ENCODE results near the gene ABTB2. TPM values are rescaled to one million over a fixed set of nuclear protein-coding genes. Genes with fewer than 3 reads are reported as not detected.

Gene ABTB2
- polyA plus RNA-seq (2011; rRNA removed) (2.8 and 6.3 TPM in 2 replicates), polyA minus RNA-seq (2011; rRNA and poly(A)+ RNA removed) (2.5 and 3.2 TPM in 2 replicates)

GRCh38 chr11:34357701-34358257, at the start of gene ABTB2:
TSS of gene ABTB2 (minus strand) at chr11:34358010.
- TF ChIP-seq, protein P1, sequence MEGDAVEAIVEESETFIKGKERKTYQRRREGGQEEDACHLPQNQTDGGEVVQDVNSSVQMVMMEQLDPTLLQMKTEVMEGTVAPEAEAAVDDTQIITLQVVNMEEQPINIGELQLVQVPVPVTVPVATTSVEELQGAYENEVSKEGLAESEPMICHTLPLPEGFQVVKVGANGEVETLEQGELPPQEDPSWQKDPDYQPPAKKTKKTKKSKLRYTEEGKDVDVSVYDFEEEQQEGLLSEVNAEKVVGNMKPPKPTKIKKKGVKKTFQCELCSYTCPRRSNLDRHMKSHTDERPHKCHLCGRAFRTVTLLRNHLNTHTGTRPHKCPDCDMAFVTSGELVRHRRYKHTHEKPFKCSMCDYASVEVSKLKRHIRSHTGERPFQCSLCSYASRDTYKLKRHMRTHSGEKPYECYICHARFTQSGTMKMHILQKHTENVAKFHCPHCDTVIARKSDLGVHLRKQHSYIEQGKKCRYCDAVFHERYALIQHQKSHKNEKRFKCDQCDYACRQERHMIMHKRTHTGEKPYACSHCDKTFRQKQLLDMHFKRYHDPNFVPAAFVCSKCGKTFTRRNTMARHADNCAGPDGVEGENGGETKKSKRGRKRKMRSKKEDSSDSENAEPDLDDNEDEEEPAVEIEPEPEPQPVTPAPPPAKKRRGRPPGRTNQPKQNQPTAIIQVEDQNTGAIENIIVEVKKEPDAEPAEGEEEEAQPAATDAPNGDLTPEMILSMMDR (IDR thresholded peaks at IDR 0.05; ENCODE audit: insufficient read depth, low read depth, low read length), result no peak
- ChIA-PET CTCF (interaction anchor here (0.6 to 5.8 kb wide), 28 partner anchors 11 to 615 kb away, joined by 3 to 112 read pairs (median 4); partner anchors contain the start of gene CAT), POLR2A (interaction anchor here (1.1 kb wide), 1 partner anchor 12 kb away, joined by 4 read pairs; no protein-coding TSS in a partner anchor)
- no peaks in the 10 kb centered on the region; the same call in 1 of the 2 replicates for H3K27me3 ChIP-seq (ENCODE audit: control insufficient read depth, insufficient read depth, low read length)
- H3K36me3 ChIP-seq (ENCODE audit: control insufficient read depth, insufficient read depth, low read length), result no peaks in the 10 kb centered on the region
- H3K4me3 ChIP-seq (ENCODE audit: low read depth, low read length), result peak within 1 kb of the TSS; percentile 61
- DNase-seq (ENCODE audit: low read depth), result peak; percentile 77

- ChIA-PET CTCF (interaction anchor here (1.2 kb wide), 1 partner anchor 10 kb away, joined by 4 read pairs; no protein-coding TSS in a partner anchor), POLR2A (no interaction called here)
These were observed 49.5 kb upstream of the ABTB2 start for GRCh38 chr11:34407121-34407813.

GRCh38 chr11:34406413-34406812, 48.6 kb upstream of the ABTB2 start:
- ChIA-PET POLR2A (no interaction called here), CTCF (interaction anchor here (1.2 kb wide), 1 partner anchor 11 kb away, joined by 4 read pairs; no protein-coding TSS in a partner anchor)
- TF ChIP-seq, protein P1 (IDR thresholded peaks at IDR 0.05; ENCODE audit: insufficient read depth, low read depth, low read length), result no peak
- H3K4me3 ChIP-seq (ENCODE audit: low read depth, low read length), result no peak overlapping the region
- no peak for DNase-seq (ENCODE audit: low read depth)
- peaks cover 3% of the 10 kb centered on the region for H3K27me3 ChIP-seq (ENCODE audit: control insufficient read depth, insufficient read depth, low read length)
- H3K36me3 ChIP-seq (ENCODE audit: control insufficient read depth, insufficient read depth, low read length), result no peaks in the 10 kb centered on the region

More at GRCh38 chr11:34407121-34407813, 49.5 kb upstream of the ABTB2 start:
- Histone ChIP-seq H3K4me3 (ENCODE audit: low read depth, low read length) (no peak overlapping the region), H3K27me3 (ENCODE audit: control insufficient read depth, insufficient read depth, low read length) (peaks cover 3% of the 10 kb centered on the region), H3K36me3 (ENCODE audit: control insufficient read depth, insufficient read depth, low read length) (no peaks in the 10 kb centered on the region)
- TF ChIP-seq, protein P1 (IDR thresholded peaks at IDR 0.05; ENCODE audit: insufficient read depth, low read depth, low read length), result no peak
- DNase-seq (ENCODE audit: low read depth), result no peak

GRCh38 chr11:34405079-34405858, 47.5 kb upstream of the ABTB2 start:
- H3K4me3 ChIP-seq (ENCODE audit: low read depth, low read length), result no peak overlapping the region
- CTCF ChIA-PET, result interaction anchor here (3.6 kb wide), 1 partner anchor 11 kb away, joined by 19 read pairs; no protein-coding TSS in a partner anchor
- POLR2A ChIA-PET, result no interaction called here
- DNase-seq (ENCODE audit: low read depth), result no peak
- TF ChIP-seq, protein P1 (IDR thresholded peaks at IDR 0.05; ENCODE audit: insufficient read depth, low read depth, low read length), result no peak
- peaks cover 3% of the 10 kb centered on the region for H3K27me3 ChIP-seq (ENCODE audit: control insufficient read depth, insufficient read depth, low read length)
- H3K36me3 ChIP-seq (ENCODE audit: control insufficient read depth, insufficient read depth, low read length), result no peaks in the 10 kb centered on the region

All from BJ (cell line).